H1 (cell line): Measurements from ENCODE around the gene ANKS1B.

Experiments used
- SUZ12 ChIP-seq: fragments of 200-600 bp; sonication (generic); IDR thresholded peaks from 2 replicates; pipeline ENCODE4 v1.6.1; 2012; ENCODE audit warnings: mild to moderate bottlenecking, inconsistent platforms, low read length, moderate library complexity, mixed read lengths
- YY1 ChIP-seq: IDR thresholded peaks from 2 replicates; pipeline ENCODE4 v1.6.1; 2011; ENCODE audit warnings: low read depth, mild to moderate bottlenecking, low read length

- no peak for TF ChIP-seq YY1
- no peak for TF ChIP-seq SUZ12
Measured at GRCh38 chr12:99498756-99499155, 486.0 kb downstream of the ANKS1B start.
